Hippocampal formation (tissue), 2 donors: ENCODE data around the gene POLK.
"Not testable (repeated sequence)": the region's sequence is repeated elsewhere in the genome, so short reads cannot be mapped to it uniquely, and the experiment has no call there.

Source experiments
- DNase-seq, 2 donors: peaks; one replicate each; lab custom pipeline; 2025; lab: John Stamatoyannopoulos, UW

POLK gene

DNA sequence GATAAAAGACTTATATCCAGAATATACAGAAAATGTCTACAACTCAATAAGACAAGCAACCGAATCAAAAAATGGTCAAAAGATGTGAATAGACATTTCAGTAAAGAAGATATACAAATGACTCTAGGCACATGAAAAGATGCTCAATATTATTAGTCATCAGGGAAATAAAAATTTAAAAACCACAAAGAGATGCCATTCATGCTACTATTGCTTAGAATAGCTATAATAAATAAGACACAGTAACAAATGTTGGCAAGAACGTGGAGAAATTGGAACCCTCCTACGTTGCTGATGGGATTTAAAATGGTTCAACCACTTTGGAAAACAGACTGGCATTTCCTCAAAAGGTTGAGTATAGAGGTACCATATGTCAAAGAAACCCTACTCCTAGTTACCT is 39.8 kb downstream of the POLK start:
- DNase-seq: no peak

DNA sequence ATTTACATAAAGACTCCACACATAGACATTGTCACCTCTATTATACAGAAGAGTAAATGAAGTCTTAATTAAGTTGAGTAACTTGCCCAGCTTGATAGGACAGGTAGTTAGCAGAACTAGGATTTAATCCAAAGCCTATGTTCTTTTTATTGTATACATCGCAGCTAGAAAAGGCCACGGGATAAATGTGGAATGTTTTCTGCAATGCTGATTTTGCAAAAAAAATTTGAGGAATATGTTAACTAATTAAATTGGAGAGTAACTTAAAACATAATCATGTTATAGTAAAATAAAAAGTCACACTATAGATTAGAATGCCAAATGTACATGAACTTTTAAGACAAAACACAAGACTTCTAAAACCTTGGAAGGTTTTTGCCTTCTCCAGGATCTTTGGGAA is 41.1 kb downstream of the POLK start:
- no peak for DNase-seq

DNA sequence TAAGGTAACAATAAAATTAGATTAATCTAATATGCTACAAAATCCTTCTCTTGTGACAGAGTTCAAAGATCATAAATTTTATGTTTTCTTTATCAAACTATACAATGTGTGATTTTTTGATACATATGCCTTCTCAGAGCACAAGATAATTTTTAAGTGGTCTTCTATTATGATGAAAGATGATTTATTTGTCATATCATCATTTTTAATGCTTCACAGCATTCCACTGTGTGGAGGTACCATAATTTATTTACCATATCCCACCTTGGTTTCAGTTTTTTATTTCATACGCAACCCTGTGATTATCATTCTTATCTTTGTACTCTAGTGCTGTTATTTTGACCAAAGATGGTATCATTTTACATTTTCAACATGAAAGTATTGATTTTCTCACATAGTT is 41.7 kb downstream of the POLK start:
- no peak for DNase-seq

DNA sequence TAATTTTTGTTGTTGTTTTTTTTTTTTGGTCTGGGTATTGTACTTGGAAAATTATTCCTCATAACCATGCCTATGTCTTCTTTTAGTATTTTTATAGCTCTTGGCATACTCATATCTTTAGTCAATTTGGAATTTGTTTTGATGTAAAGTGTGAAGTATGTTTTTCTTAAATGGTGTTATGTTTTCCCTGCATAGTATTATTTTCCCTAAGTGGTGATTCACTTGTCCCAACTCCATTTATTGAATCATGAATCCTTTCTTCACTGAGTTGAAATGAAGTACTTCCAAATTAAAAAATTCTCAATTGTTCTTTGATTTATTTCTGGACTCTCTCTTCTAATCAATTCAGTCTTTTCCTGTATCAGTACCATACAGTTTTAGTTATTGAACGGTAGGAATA is 46.5 kb downstream of the POLK start:
- no peak for DNase-seq

DNA sequence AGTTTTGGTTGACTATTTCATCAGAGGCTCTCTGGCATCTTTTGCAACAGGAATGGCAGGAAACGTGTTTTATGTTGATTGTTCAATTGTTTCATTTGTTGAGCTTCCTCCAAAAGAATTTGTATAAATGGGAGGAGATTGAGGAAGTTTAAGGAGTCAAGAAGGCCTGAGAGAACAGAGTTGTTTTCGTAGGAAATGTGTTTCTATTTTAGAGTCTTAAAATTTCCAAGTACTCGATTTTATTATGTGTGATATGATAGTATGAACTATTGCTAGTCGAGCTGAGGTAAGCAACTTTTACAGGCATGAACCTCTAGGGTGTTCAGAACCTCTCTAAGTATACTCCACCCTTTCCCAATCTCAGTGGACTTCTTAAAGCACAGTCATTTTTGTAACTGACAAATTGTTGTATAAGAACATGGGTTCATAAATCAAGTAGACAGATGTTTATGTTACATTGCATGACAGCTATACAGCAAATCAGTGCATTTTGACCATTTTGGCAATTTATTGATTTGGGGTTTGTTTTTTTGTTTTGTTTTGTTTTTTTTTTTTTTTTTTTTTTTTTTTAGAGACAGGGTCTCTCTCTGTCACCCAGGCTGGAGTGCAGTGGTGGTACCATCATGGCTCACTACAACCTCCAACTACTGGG is 47.4 kb downstream of the POLK start:
- DNase-seq: no peak

DNA sequence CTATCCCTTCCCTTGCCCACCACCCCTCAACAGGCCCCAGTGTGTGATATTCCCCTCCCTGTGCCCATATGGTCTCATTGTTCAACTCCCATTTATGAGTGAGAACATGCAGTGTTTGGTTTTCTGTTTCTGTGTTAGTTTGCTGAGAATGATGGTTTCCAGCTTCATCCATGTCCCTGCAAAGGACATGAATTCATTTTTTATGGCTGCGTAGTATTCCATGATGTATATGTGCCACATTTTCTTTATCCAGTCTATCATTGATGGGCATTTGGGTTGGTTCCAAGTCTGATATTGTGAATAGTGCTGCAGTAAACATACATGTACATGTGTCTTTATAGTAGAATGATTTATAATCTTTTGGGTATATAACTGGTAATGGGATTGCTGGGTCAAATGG is 49.0 kb downstream of the POLK start:
- not testable (repeated sequence) for DNase-seq

GRCh38 chr5:75565991-75566709 is 54.5 kb downstream of the POLK start:
- not testable (repeated sequence) for DNase-seq

DNA sequence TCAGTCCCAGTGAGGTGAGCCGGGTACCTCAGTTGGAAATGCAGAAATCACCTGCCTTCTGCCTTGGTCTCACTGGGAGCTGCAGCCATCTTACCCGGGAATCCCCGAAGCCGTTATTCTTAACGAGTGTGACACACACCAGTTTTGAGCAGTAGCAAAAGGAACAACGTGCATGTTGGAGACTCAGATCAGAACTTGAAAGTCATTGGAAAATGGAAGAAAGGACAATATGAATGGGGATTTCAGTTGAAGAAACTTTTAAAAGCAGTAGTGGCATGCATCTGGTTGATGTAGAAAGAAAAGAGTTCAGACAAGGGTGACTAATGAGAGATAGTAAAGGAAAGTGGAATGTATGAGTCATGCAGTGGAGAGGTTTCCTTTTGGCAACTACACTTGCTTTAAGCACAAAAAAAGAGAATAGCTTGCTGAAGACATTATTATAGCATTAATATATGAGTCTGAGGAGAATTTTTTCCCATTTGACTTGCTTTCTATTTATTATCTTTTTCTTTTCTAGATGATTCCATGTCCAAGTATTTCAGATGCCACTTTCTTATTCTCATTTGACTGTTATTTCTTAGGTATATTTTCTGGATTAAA is 55.1 kb downstream of the POLK start:
- no peak for DNase-seq

GRCh38 chr5:75567710-75568109 is 56.0 kb downstream of the POLK start:
- DNase-seq: no peak

GRCh38 chr5:75568202-75568601 is 56.5 kb downstream of the POLK start:
- DNase-seq: no peak

DNA sequence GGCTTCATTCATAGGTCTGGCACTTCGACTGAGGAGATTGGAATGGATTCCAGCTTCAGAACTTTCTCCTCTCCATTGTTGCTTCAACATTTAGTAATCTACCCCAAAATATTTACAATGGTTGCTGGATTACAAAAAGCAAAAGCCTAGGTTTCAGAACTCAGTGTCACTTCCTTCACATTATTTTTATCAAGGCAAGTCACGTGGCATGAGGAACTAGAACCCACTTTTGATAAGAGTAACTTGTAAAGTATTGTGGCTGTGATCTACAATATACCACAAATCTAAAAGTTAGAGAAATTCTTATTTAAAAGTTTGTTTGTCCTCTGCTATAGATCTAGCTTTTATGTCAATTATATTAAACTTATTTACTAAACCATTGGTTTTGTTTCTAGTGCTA is 59.9 kb downstream of the POLK start:
- DNase-seq: no peak

DNA sequence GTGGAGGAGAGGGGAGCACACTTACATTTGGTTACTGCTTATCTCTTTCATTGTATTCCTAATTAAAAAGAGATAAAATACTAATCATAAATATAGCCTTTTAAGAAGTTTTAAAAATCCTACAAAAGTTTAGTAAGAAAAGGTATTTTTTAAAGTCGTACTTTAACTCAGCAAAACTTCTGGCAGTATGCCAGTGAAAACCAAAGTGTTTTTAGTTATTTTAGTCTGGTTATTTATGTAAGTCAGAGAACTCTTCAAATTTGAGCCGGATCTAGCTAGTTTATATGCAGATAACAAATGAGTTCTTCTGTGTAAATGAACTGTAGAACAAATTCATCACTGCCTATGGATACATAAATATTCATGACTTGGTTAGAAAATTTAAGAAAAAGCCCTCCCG is 63.1 kb downstream of the POLK start:
- no peak for DNase-seq

DNA sequence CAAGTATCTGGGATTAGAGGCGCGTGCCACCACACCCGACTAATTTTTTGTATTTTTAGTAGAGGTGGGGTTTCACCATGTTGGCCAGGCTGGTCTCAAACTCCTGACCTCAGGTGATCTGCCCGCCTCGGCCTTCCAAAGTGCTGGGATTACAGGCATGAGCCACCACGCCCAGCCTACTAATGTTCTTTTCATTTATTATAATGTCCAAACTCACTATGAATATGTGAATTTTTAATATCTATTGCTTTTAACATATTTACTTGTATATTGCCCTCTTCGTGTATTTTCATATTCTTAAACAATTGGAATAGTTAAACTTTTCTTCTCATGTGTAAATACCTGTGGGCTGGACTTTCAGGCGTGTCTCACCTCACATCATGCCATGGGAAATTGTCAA is 66.6 kb downstream of the POLK start:
- DNase-seq: not testable (repeated sequence)

DNA sequence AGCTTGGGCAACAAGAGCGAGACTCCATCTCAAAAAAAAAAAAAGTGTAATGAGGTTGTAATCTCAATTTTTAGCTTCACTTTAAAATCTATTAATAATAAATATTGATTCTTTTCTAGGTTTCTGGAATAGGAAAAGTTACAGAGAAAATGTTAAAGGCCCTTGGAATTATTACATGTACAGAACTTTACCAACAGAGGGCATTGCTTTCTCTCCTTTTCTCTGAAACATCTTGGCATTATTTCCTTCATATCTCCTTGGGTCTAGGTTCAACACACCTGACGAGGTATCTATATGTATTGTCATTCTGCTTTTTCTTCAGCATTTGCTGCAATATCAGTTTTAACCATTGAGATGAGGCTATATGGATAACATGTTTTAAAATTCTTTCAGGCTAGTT is 73.0 kb downstream of the POLK start:
- DNase-seq: no peak

GRCh38 chr5:75588666-75589065 is 77.0 kb downstream of the POLK start:
- DNase-seq: no peak

GRCh38 chr5:75600535-75600934 is 88.8 kb downstream of the POLK start:
- DNase-seq: no peak

DNA sequence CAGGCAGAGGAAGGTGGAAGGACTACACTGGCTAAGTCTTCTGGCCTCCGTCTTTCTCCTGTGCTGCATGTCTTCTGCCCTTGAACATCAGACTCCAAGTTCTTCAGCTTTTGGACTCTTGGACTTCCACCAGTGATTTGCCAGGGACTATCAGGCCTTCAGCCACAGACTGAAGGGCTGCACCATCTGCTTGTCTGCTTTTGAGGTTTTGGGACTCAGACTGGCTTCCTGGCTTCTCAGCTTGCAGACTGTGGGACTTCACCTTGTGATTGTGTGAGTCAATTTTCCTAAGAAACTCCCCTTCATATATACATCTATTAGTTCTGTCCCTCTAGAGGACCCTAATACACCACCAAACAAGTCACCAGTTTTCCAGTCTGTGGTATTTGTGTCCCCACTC is 89.9 kb downstream of the POLK start:
- no peak for DNase-seq

GRCh38 chr5:75601996-75602395 is 90.3 kb downstream of the POLK start:
- DNase-seq: no peak

DNA sequence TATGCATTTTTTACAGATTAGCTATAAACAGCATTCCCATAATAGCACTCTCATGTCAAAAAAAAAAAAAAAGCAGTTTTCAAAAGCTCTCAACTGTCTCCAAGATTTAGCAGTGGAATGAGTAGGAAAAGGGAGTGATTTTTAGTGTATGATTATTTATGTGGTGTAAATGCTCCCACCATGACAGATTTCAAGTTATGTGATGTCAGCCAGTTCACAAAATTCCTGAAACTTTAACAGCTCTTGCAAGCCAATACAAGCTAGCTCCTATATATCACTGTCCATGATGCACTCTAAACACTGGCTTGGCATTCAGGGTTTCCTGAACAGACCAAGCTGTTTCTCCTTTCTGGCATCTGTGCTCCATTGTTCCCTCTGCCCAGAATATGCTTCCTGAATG is 91.7 kb downstream of the POLK start:
- DNase-seq: no peak

DNA sequence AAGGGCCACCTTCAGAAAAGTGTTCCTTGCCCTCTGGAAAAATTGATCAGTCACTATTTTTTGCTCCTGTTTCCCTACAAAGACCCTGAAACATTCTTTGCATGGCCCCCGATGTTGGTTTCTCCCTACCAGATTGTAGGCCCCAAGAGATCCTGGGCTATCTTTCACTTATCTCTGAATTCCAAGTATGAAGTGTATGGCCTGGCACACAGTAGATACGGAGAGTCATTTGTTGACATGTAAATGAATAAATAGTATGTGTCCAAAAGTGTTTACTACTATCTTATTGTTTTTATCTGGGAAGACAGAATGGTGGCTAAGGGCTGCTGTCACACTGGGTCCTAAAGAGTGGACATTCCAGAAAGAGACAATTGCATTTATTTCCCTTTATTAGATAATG is 92.1 kb downstream of the POLK start:
- DNase-seq: no peak

GRCh38 chr5:75607341-75607740 is 95.7 kb downstream of the POLK start:
- DNase-seq: not testable (repeated sequence)

DNA sequence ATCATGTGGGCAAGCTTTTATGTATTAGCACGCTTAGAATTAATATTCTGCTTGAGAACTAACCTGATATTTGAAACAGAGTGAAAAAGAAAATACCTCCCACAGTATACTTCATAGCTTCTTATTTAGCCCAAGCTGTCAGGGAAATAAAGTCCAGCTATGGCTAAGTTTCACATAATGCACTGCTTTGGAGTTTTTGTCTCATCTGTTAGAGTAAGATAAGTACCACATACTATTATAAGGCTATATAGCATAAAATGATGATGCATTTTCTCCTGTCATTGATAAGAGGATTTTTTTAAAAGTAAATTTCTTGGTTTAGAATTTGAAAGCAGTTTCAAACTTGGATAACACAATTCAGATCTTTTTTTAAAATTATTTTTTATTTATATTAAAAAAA is 97.2 kb downstream of the POLK start:
- DNase-seq: no peak

DNA sequence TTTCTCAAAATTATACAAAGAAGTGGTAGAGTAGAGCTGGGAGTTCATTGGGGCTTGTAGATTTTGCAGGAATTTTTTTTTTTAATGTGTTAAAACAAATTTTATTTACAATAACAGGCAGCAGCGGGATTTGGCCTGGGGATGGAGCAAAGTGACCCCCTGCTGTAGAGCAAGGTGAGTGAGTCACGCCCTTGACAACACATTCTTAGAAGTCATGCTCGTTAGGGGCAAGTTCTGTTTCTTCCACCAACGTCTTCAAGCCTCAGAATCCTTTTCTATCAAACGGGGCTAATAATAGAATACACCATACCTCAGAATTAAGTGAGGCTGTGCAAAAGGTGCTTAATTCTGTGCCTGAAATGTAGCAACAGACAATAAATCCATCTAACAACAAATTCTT is 98.5 kb downstream of the POLK start:
- no peak for DNase-seq
